PC-9 (cell line): ENCODE results near the gene SSB. TPM values are rescaled to one million over a fixed set of nuclear protein-coding genes. Genes with fewer than 3 reads are reported as not detected.

Experiments
- BruUV-seq: library from RNA; stranded (reverse); fragments of 400-500 nt; replicated peaks from 2 replicates; lab custom pipeline; 2021; lab: Mats Ljungman, UMichigan
- CTCF ChIA-PET: fragments of 300-600 bp; sonication (Branson Sonifier 250); formaldehyde crosslinking; loops from one replicate; lab custom pipeline; 2022; ENCODE audit warnings: antibody characterized with exemption; lab: Charles Lee
- POLR2A ChIA-PET: fragments of 300-600 bp; sonication (Branson Sonifier 250); formaldehyde crosslinking; loops from one replicate; lab custom pipeline; 2022; ENCODE audit warnings: antibody characterized with exemption; ENCODE audit not compliant: unreplicated experiment; lab: Charles Lee
- DNase-seq, 2 experiments: peaks; one replicate each; pipeline versions ENCODE4 v3.0.0 to v3.0.0-alpha.2; 2015 to 2022; ENCODE audit warnings: mixed read lengths in 1 of 2
- H2AFZ ChIP-seq: fragments of 200-600 bp; sonication (generic); 2 replicates; pipeline ENCODE4 v1.8.1; 2017; ENCODE audit warnings: antibody characterized with exemption
- H3F3A ChIP-seq: fragments of 200-600 bp; sonication (generic); 2 replicates; pipeline ENCODE4 v1.8.1; 2017; ENCODE audit warnings: antibody characterized with exemption, mild to moderate bottlenecking, low read depth; ENCODE audit not compliant: insufficient read depth
- H3K27ac ChIP-seq: fragments of 200-600 bp; sonication (generic); 2 replicates; pipeline ENCODE4 v1.6.1; 2016; ENCODE audit warnings: mixed run types
- H3K27me3 ChIP-seq: fragments of 200-600 bp; sonication (generic); 2 replicates; pipeline ENCODE4 v1.6.1; 2016; ENCODE audit warnings: low read depth, mixed run types; ENCODE audit not compliant: insufficient read depth
- H3K36me3 ChIP-seq: fragments of 200-600 bp; sonication (generic); 2 replicates; pipeline ENCODE4 v1.6.1; 2016; ENCODE audit warnings: low read depth, mixed run types
- H3K4me1 ChIP-seq: fragments of 200-600 bp; sonication (generic); replicated peaks from 2 replicates; pipeline ENCODE4 v1.6.1; 2016; ENCODE audit warnings: mixed run types; ENCODE audit not compliant: insufficient read depth
- H3K4me2 ChIP-seq: fragments of 200-600 bp; sonication (generic); 2 replicates; pipeline ENCODE4 v1.6.1; 2017; ENCODE audit warnings: mixed run types
- H3K4me3 ChIP-seq: fragments of 200-600 bp; sonication (generic); 2 replicates; pipeline ENCODE4 v1.6.1; 2016; ENCODE audit warnings: mixed run types
- H3K79me2 ChIP-seq: fragments of 200-600 bp; sonication (generic); 2 replicates; pipeline ENCODE4 v1.6.1; 2017; ENCODE audit warnings: low read depth, mixed run types
- H3K9me2 ChIP-seq: fragments of 200-600 bp; sonication (generic); 2 replicates; pipeline ENCODE4 v1.8.1; 2017; ENCODE audit warnings: mild to moderate bottlenecking; ENCODE audit not compliant: insufficient read depth
- H3K9me3 ChIP-seq: fragments of 200-600 bp; sonication (generic); 2 replicates; pipeline ENCODE4 v1.8.1; 2016; ENCODE audit warnings: low read depth; ENCODE audit not compliant: insufficient read depth
- H4K20me1 ChIP-seq: fragments of 200-600 bp; sonication (generic); 2 replicates; pipeline ENCODE4 v1.8.1; 2017; ENCODE audit not compliant: insufficient read depth
- CTCF ChIP-seq: fragments of 200-600 bp; sonication (generic); conservative IDR thresholded peaks from 2 replicates; pipeline ENCODE4 v1.6.1; 2017; ENCODE audit warnings: mixed run types, antibody characterized with exemption, mild to moderate bottlenecking, moderate library complexity
- EZH2 ChIP-seq: fragments of 200-600 bp; sonication (generic); IDR thresholded peaks from 2 replicates; pipeline ENCODE4 v1.8.0; 2017; ENCODE audit warnings: antibody characterized with exemption, low read depth
- intact Hi-C: fragments of 100-400 bp; cut with micrococcal nuclease; formaldehyde crosslinking; loops from one replicate; pipeline ENCODE4 v1.10.0; 2022; ENCODE audit not compliant: unreplicated experiment
- total RNA-seq: library from RNA; stranded (reverse); gene quantifications from 2 replicates; pipeline ENCODE4 v1.2.3, GENCODE V29; 2021

Gene SSB
- total RNA-seq, 1 experiment from 2014 or later, result 71.3 TPM

GRCh38 chr2:169860149-169860548 lies 61.5 kb downstream of the SSB start:
- Histone ChIP-seq H3K9me2 (no peaks in the 10 kb centered on the region), H4K20me1 (no peaks in the 10 kb centered on the region), H3K4me1 (no peaks in the 10 kb centered on the region), H3K27ac (no peak overlapping the region), H3K4me2 (no peak overlapping the region), H2AFZ (no peak overlapping the region), H3K36me3 (no peaks in the 10 kb centered on the region), H3K27me3 (no peaks in the 10 kb centered on the region), H3K9me3 (no peaks in the 10 kb centered on the region), H3F3A (no peaks in the 10 kb centered on the region), H3K4me3 (no peak overlapping the region), H3K79me2 (no peaks in the 10 kb centered on the region)
- DNase-seq, result no peak
- TF ChIP-seq EZH2, result no peak
- TF ChIP-seq CTCF, result no peak
- no TSS peak for BruUV-seq
- intact Hi-C loops, result no loop called here
- CTCF ChIA-PET, result no interaction called here
- POLR2A ChIA-PET, result no interaction called here

Other genes with a start within 250 kb of the SSB start
- 19.2 and 22.5 TPM in 2 replicates for gene FASTKD1, start 225.0 kb upstream of the SSB start, total RNA-seq
- 28.4 and 34.0 TPM in 2 replicates for gene PPIG, start 214.5 kb upstream of the SSB start, total RNA-seq
- gene CFAP210, start 104.5 kb upstream of the SSB start, total RNA-seq, result 0.96 TPM in 1 of 2 replicates, not detected in the other
- 5.3 and 5.9 TPM in 2 replicates for gene PHOSPHO2, start 104.4 kb upstream of the SSB start, total RNA-seq
- gene KLHL23, start 65.0 kb upstream of the SSB start, total RNA-seq, result 6.0 and 7.5 TPM in 2 replicates
- gene METTL5, start 26.0 kb downstream of the SSB start, total RNA-seq, result 51.1 and 61.4 TPM in 2 replicates
- gene UBR3, start 28.6 kb downstream of the SSB start, total RNA-seq, result 10.9 and 21.9 TPM in 2 replicates